Aorta (tissue), 5 donors: ENCODE results near the gene CD79A. TPM values are rescaled to one million over a fixed set of nuclear protein-coding genes. Genes with fewer than 3 reads are reported as not detected.
A peak's percentile ranks its signal among the peaks of the same experiment; 100 is the strongest.

Source experiments
- ATAC-seq: fragments of 200-7000 bp; cut with Tn5 transposase; one replicate; pipeline ENCODE4 v1.9.1; 2022; ENCODE audit warnings: moderate library complexity; ENCODE audit not compliant: low FRiP score
- DNase-seq, 2 donors: peaks; one replicate each; pipeline ENCODE4 v3.0.0-alpha.2; 2020
- H3K27ac ChIP-seq, 2 donors: one replicate each; pipeline ENCODE4 v1.5.1; 2013; ENCODE audit warnings: low read length in 2 of 2, mild to moderate bottlenecking in 2 of 2, moderate library complexity in 2 of 2, control low read depth in 1 of 2, inconsistent platforms in 1 of 2, low read depth in 1 of 2
- H3K27me3 ChIP-seq, 2 donors: one replicate each; pipeline ENCODE4 v1.6.1; 2013; ENCODE audit warnings: control low read depth in 1 of 2, low read length in 1 of 2, mild to moderate bottlenecking in 1 of 2, moderate library complexity in 1 of 2; ENCODE audit not compliant: insufficient read depth in 2 of 2, control insufficient read depth in 1 of 2
- H3K36me3 ChIP-seq, 2 donors: one replicate each; pipeline ENCODE4 v1.6.1; 2013; ENCODE audit warnings: control low read depth in 1 of 2, low read length in 1 of 2, mild to moderate bottlenecking in 1 of 2; ENCODE audit not compliant: insufficient read depth in 2 of 2, control insufficient read depth in 1 of 2
- H3K4me1 ChIP-seq, 2 donors: one replicate each; pipeline ENCODE4 v1.6.1; 2013; ENCODE audit warnings: low read length in 2 of 2, control low read depth in 1 of 2, mild to moderate bottlenecking in 1 of 2, moderate library complexity in 1 of 2; ENCODE audit not compliant: insufficient read depth in 2 of 2, control insufficient read depth in 1 of 2
- H3K4me3 ChIP-seq, 2 donors: one replicate each; pipeline ENCODE4 v1.5.1; 2013; ENCODE audit warnings: low read length in 2 of 2, control low read depth in 1 of 2, mild to moderate bottlenecking in 1 of 2
- H3K9me3 ChIP-seq: one replicate; pipeline ENCODE4 v1.6.1; 2013; ENCODE audit warnings: mild to moderate bottlenecking, low read length; ENCODE audit not compliant: control insufficient read depth
- WGBS, 2 donors: extraction: QIAGEN DNeasy Blood & Tissue Kit; methylation state at CpG; one replicate each; pipeline ENCODE4 v1.1.7; 2013; 5-methylcytosine and 5-hydroxymethylcytosine counted together
- intact Hi-C, 2 donors: fragments of 100-400 bp; cut with DNase I; formaldehyde crosslinking; loops; one replicate each; pipeline versions ENCODE4 v1.14.2 to v1.15.0; 2022
- polyA plus RNA-seq, 2 donors: library from polyadenylated mRNA; stranded (reverse); fragments of 200-250 nt; gene quantifications; one replicate each; pipeline ENCODE4 v1.2.3, GENCODE V29; 2013
- total RNA-seq, 2 donors: library from RNA; stranded (reverse); fragmentation: NEBNext Ultra II Directional; extraction: Animal tissue kit (Norgen Biotek cat#: 25700); gene quantifications; one replicate each; pipeline ENCODE4 v1.2.1, GENCODE V29; 2021
- donor health status: healthy with polysubstance abuse.
- donor health status: Bipolar disorder and iron deficiency.
- donor health status: DM: no; HTN: no; CAD: no.
- donor health status: DM: no; HTN: no; CAD: no.
- donor health status: DM: yes; HTN: yes; CAD: no.

Gene CD79A
- total and polyA plus RNA-seq, 4 donors = 0.49 to 1.3 (median 0.79) TPM

GRCh38 chr19:41848666-41849065 lies 28.4 kb upstream of the CD79A start:
- no peak for ATAC-seq

GRCh38 chr19:41849067-41849466 lies 28.0 kb upstream of the CD79A start:
- Histone ChIP-seq H3K36me3 (no peaks in the 10 kb centered on the region), H3K4me3 (no peak overlapping the region), H3K27me3 (no peaks in the 10 kb centered on the region), H3K9me3 (no peaks in the 10 kb centered on the region), H3K27ac (no peak overlapping the region), H3K4me1 (no peaks in the 10 kb centered on the region)
- intact Hi-C loops = no loop called here
- DNase-seq = no peak
- WGBS, 2 donors = 65 to 79% methylated on average over 2 of the region's 2 CpGs
- no peak for ATAC-seq

More at GRCh38 chr19:41848666-41849065, 28.4 kb upstream of the CD79A start:
- Histone ChIP-seq H3K9me3 (no peaks in the 10 kb centered on the region), H3K36me3 (no peaks in the 10 kb centered on the region), H3K27ac (no peak overlapping the region), H3K4me3 (no peak overlapping the region), H3K27me3 (no peaks in the 10 kb centered on the region), H3K4me1 (no peaks in the 10 kb centered on the region)
- DNase-seq = no peak
- WGBS, 2 donors = 81 to 82% methylated on average over 6 of the region's 6 CpGs
- intact Hi-C loops = no loop called here

GRCh38 chr19:41850381-41850780 lies 26.7 kb upstream of the CD79A start:
- Histone ChIP-seq H3K9me3 (no peaks in the 10 kb centered on the region), H3K4me1 (no peaks in the 10 kb centered on the region), H3K27ac (no peak overlapping the region), H3K36me3 (no peaks in the 10 kb centered on the region), H3K4me3 (no peak overlapping the region), H3K27me3 (no peaks in the 10 kb centered on the region)
- peak; percentile 22 for ATAC-seq
- DNase-seq = peak in 1 of 2 donors; percentile 60
- 51 to 65% methylated on average over 5 of the region's 5 CpGs for WGBS, 2 donors
- intact Hi-C loops = no loop called here

- DNase-seq = peak in 1 of 2 donors; percentile 59
- 21 to 25% methylated on average over 4 of the region's 4 CpGs for WGBS, 2 donors
- no peak for ATAC-seq
- no peaks in the 10 kb centered on the region for H3K36me3 ChIP-seq
- H3K9me3 ChIP-seq = no peaks in the 10 kb centered on the region
- no peaks in the 10 kb centered on the region for H3K4me1 ChIP-seq
- H3K27ac ChIP-seq = no peak overlapping the region
- no peaks in the 10 kb centered on the region for H3K27me3 ChIP-seq
- no peak overlapping the region for H3K4me3 ChIP-seq
- intact Hi-C loops = no loop called here
Observed at GRCh38 chr19:41851456-41851855, 25.6 kb upstream of the CD79A start.

- Histone ChIP-seq H3K4me3 (no peak overlapping the region), H3K27me3 (no peaks in the 10 kb centered on the region), H3K27ac (no peak overlapping the region), H3K4me1 (no peaks in the 10 kb centered on the region), H3K36me3 (no peaks in the 10 kb centered on the region), H3K9me3 (no peaks in the 10 kb centered on the region)
- ATAC-seq = no peak
- DNase-seq = no peak
- intact Hi-C loops = no loop called here
- 38 to 74% methylated on average over 2 of the region's 2 CpGs for WGBS, 2 donors
Observed at GRCh38 chr19:41853344-41853743, 23.7 kb upstream of the CD79A start.

GRCh38 chr19:41853768-41854167 lies 23.3 kb upstream of the CD79A start:
- 54 to 57% methylated on average over 2 of the region's 2 CpGs for WGBS, 2 donors
- ATAC-seq = no peak
- H3K27ac ChIP-seq = no peak overlapping the region
- no peaks in the 10 kb centered on the region for H3K4me1 ChIP-seq
- intact Hi-C loops = no loop called here
- H3K27me3 ChIP-seq = no peaks in the 10 kb centered on the region
- no peaks in the 10 kb centered on the region for H3K9me3 ChIP-seq
- peak in 1 of 2 donors; percentile 2 for DNase-seq
- H3K36me3 ChIP-seq = no peaks in the 10 kb centered on the region
- no peak overlapping the region for H3K4me3 ChIP-seq

GRCh38 chr19:41859213-41859617 lies 17.9 kb upstream of the CD79A start:
- Histone ChIP-seq H3K27ac (peak overlapping the region in 1 of 2 donors; percentile 48), H3K36me3 (peaks cover 0 to 4% of the 10 kb centered on the region in 2 donors), H3K27me3 (no peaks in the 10 kb centered on the region), H3K4me1 (peaks cover 0 to 6% of the 10 kb centered on the region in 2 donors), H3K9me3 (no peaks in the 10 kb centered on the region), H3K4me3 (peak overlapping the region in 1 of 2 donors; percentile 24)
- DNase-seq = no peak
- 2% methylated on average over 8 of the region's 8 CpGs for WGBS, 2 donors
- ATAC-seq = no peak
- intact Hi-C loops = loop anchor here in 1 of 2 donors (1.0 to 2.0 kb wide), 2 partner anchors 25 to 100 kb away; partner anchors contain the start of gene RABAC1

- Histone ChIP-seq H3K4me1 (peaks cover 0 to 6% of the 10 kb centered on the region in 2 donors), H3K27ac (peak within 1 kb of the TSS in 1 of 2 donors; percentile 79), H3K4me3 (peak within 1 kb of the TSS; percentile 62 to 75), H3K27me3 (no peaks in the 10 kb centered on the region), H3K9me3 (no peaks in the 10 kb centered on the region), H3K36me3 (peaks cover 0 to 8% of the 10 kb centered on the region in 2 donors)
- ATAC-seq = peak; percentile 99
- WGBS, 2 donors = 0% methylated on average over 54 to 76 of the region's 76 CpGs
- peak; percentile 98 to 100 for DNase-seq
- intact Hi-C loops = loop anchor here (1.0 to 2.0 kb wide), 3 partner anchors 22 to 99 kb away; partner anchors contain the start of gene RABAC1 (in 1 of the 2)
Observed at GRCh38 chr19:41859618-41860418, 17.3 kb upstream of the CD79A start, which contains the start of gene RPS19. RPS19 (plus strand) TSS chr19:41860255; CDS start chr19:41860775, 520 bp downstream.
